ENCODE data around the gene DOCK1.
"Not testable (repeated sequence)": the region's sequence is repeated elsewhere in the genome, so short reads cannot be mapped to it uniquely, and the experiment has no call there.

DOCK1 gene

GRCh38 chr10:126872768-126873167 lies 32.5 kb upstream of the DOCK1 start:
- no peaks in the 10 kb centered on the region for H3K9me3 ChIP-seq
- no peak overlapping the region for H3K4me3 ChIP-seq (ENCODE audit: low read depth in 1 of 2, low read length in 1 of 2)
- H3K27me3 ChIP-seq, result no peaks in the 10 kb centered on the region
- H3K27ac ChIP-seq, result no peak overlapping the region
- no peak for TF ChIP-seq CTCF (IDR thresholded peaks at IDR 0.05)
- H3K36me3 ChIP-seq, result no peaks in the 10 kb centered on the region
- no peaks in the 10 kb centered on the region for H3K4me1 ChIP-seq (ENCODE audit: control insufficient read depth in 1 of 2, insufficient read depth in 1 of 2, low read depth in 1 of 2, low read length in 1 of 2)

DNA sequence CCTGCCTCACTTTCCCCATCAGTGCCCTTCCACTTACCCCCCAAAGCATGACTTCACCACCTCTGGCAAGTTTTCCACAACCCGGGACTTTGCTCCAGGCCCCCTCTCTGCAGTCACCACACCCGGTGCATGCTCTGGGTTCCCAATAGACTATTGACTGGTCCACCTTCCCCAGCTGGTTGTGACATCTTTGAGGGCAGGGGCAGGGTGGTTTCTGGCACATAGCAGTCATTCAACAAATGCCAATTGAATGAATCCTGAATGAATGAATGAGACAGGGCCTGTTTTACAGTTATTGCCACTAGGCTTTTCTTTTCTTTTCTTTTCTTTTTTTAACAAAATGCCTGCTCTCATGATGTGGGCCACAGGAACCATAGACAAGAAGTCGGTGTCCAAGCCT lies 28.8 kb upstream of the DOCK1 start:
- Histone ChIP-seq H3K4me1 (ENCODE audit: control insufficient read depth in 1 of 2, insufficient read depth in 1 of 2, low read depth in 1 of 2, low read length in 1 of 2) (no peaks in the 10 kb centered on the region), H3K36me3 (no peaks in the 10 kb centered on the region), H3K9me3 (no peaks in the 10 kb centered on the region), H3K27me3 (no peaks in the 10 kb centered on the region), H3K27ac (no peak overlapping the region), H3K4me3 (ENCODE audit: low read depth in 1 of 2, low read length in 1 of 2) (no peak overlapping the region)
- no peak for TF ChIP-seq CTCF (IDR thresholded peaks at IDR 0.05)

DNA sequence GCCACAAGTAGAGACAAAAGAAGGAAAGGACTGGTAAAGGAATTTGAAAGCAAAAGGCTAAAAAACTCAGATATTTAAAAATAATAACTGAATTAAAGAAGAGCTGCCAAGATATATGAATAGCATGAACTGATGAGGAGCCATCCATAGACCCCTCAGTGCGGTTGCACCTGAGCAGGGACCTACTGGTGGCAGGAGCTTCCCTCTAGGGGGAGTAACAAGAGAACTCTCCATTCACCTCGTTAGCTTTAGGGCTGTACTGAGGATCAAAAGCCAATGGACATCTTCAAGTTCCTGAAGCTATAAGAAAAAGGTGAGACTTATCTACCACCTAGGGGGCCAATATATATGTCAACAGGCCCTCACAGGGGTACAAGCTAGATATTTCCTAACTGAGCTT lies 27.8 kb upstream of the DOCK1 start:
- Histone ChIP-seq H3K27ac (no peak overlapping the region), H3K27me3 (no peaks in the 10 kb centered on the region), H3K4me3 (ENCODE audit: low read depth in 1 of 2, low read length in 1 of 2) (no peak overlapping the region), H3K4me1 (ENCODE audit: control insufficient read depth in 1 of 2, insufficient read depth in 1 of 2, low read depth in 1 of 2, low read length in 1 of 2) (no peaks in the 10 kb centered on the region), H3K9me3 (no peaks in the 10 kb centered on the region), H3K36me3 (no peaks in the 10 kb centered on the region)
- no peak for TF ChIP-seq CTCF (IDR thresholded peaks at IDR 0.05)

- Histone ChIP-seq H3K4me1 (ENCODE audit: control insufficient read depth in 1 of 2, insufficient read depth in 1 of 2, low read depth in 1 of 2, low read length in 1 of 2) (no peaks in the 10 kb centered on the region), H3K27ac (no peak overlapping the region), H3K4me3 (ENCODE audit: low read depth in 1 of 2, low read length in 1 of 2) (no peak overlapping the region), H3K9me3 (no peaks in the 10 kb centered on the region), H3K27me3 (no peaks in the 10 kb centered on the region), H3K36me3 (no peaks in the 10 kb centered on the region)
- no peak for TF ChIP-seq CTCF (IDR thresholded peaks at IDR 0.05)
Observed at GRCh38 chr10:126878594-126878993, 26.6 kb upstream of the DOCK1 start.

- Histone ChIP-seq H3K27me3 (no peaks in the 10 kb centered on the region), H3K27ac (no peak overlapping the region), H3K36me3 (no peaks in the 10 kb centered on the region), H3K4me1 (ENCODE audit: control insufficient read depth in 1 of 2, insufficient read depth in 1 of 2, low read depth in 1 of 2, low read length in 1 of 2) (no peaks in the 10 kb centered on the region), H3K4me3 (ENCODE audit: low read depth in 1 of 2, low read length in 1 of 2) (no peak overlapping the region), H3K9me3 (no peaks in the 10 kb centered on the region)
- no peak for TF ChIP-seq CTCF (IDR thresholded peaks at IDR 0.05)
Observed at GRCh38 chr10:126880926-126881325, 24.3 kb upstream of the DOCK1 start.

DNA sequence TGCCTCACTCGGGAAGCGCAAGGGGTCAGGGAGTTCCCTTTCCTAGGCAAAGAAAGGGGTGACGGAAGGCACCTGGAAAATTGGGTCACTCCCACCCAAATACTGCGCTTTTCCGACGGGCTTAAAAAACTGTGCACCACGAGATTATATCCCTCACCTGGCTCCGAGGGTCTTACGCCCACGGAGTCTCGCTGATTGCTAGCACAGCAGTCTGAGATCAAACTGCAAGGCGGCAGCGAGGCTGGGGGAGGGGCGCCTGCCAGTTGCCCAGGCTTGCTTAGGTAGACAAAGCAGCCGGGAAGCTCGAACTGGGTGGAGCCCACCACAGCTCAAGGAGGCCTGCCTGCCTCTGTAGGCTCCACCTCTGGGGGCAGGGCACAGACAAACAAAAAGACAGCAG lies 23.2 kb upstream of the DOCK1 start:
- H3K4me1 ChIP-seq (ENCODE audit: control insufficient read depth in 1 of 2, insufficient read depth in 1 of 2, low read depth in 1 of 2, low read length in 1 of 2); H3K9me3 ChIP-seq; H3K27me3 ChIP-seq; H3K27ac ChIP-seq; H3K36me3 ChIP-seq; H3K4me3 ChIP-seq (ENCODE audit: low read depth in 1 of 2, low read length in 1 of 2): not testable (repeated sequence)

DNA sequence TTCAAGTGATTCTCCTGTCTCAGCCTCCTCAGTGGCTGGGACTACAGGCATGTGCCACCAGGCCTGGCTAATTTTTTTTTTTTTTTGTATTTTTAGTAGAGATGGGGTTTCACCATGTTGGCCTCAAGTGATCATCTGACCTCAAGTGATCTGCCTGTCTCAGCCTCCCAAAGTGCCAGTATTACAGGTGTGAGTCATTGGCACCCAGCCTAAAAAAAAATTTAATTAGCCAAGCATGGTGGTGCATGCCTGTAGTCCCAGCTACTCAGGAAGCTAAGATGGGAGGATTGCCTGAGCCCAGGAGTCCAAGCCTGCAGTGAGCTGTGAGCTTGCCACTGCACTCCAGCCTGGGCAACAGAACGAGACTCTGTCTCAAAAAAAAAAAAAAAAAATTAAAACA lies 16.8 kb upstream of the DOCK1 start:
- not testable (repeated sequence) for H3K36me3 ChIP-seq; H3K9me3 ChIP-seq; H3K4me3 ChIP-seq (ENCODE audit: low read depth in 1 of 2, low read length in 1 of 2); H3K27ac ChIP-seq; H3K4me1 ChIP-seq (ENCODE audit: control insufficient read depth in 1 of 2, insufficient read depth in 1 of 2, low read depth in 1 of 2, low read length in 1 of 2); H3K27me3 ChIP-seq
